PC-3 (cell line): ENCODE data around the gene MSX1. TPM values are rescaled to one million over a fixed set of nuclear protein-coding genes. Genes with fewer than 3 reads are reported as not detected.
A peak's percentile ranks its signal among the peaks of the same experiment; 100 is the strongest.

Experiments used
- ATAC-seq: fragments of 200-7000 bp; cut with Tn5 transposase; 2 replicates; pipeline ENCODE4 v1.9.1; 2020; ENCODE audit warnings: mild to moderate bottlenecking, moderate library complexity
- BruUV-seq: library from RNA; stranded (reverse); fragments of 400-500 nt; replicated peaks from 2 replicates; lab custom pipeline; 2021; lab: Mats Ljungman, UMichigan
- CTCF ChIA-PET: fragments of 300-600 bp; sonication (Branson Sonifier 250); formaldehyde crosslinking; loops from one replicate; lab custom pipeline; 2022; ENCODE audit warnings: antibody characterized with exemption; lab: Charles Lee
- POLR2A ChIA-PET: fragments of 300-600 bp; sonication (Branson Sonifier 250); formaldehyde crosslinking; loops from one replicate; lab custom pipeline; 2022; ENCODE audit warnings: antibody characterized with exemption; ENCODE audit not compliant: unreplicated experiment; lab: Charles Lee
- DNase-seq: peaks from one replicate; pipeline ENCODE4 v3.0.0-alpha.2; 2015
- H2AFZ ChIP-seq: fragments of 300-600 bp; sonication (generic); 2 replicates; pipeline ENCODE4 v1.6.0; 2016; ENCODE audit warnings: antibody characterized with exemption, low read length
- H3F3A ChIP-seq: fragments of 300-600 bp; sonication (generic); one replicate; pipeline ENCODE4 v1.6.0; 2017; ENCODE audit warnings: antibody characterized with exemption, low read length, control low read depth, mild to moderate bottlenecking; ENCODE audit not compliant: unreplicated experiment
- H3K27ac ChIP-seq: fragments of 300-600 bp; sonication (generic); 2 replicates; pipeline ENCODE4 v1.5.1; 2016; ENCODE audit warnings: mild to moderate bottlenecking, low read length
- H3K27me3 ChIP-seq: fragments of 300-600 bp; sonication (generic); 2 replicates; pipeline ENCODE4 v1.6.1; 2016; ENCODE audit warnings: low read length, mixed read lengths
- H3K36me3 ChIP-seq: fragments of 300-600 bp; sonication (generic); 2 replicates; pipeline ENCODE4 v1.6.1; 2016; ENCODE audit warnings: low read depth, mixed run types, low read length, mixed read lengths
- H3K4me1 ChIP-seq: fragments of 300-600 bp; sonication (generic); 2 replicates; pipeline ENCODE4 v1.5.1; 2016; ENCODE audit warnings: low read length; ENCODE audit not compliant: insufficient read depth
- H3K4me2 ChIP-seq: fragments of 300-600 bp; sonication (generic); 2 replicates; pipeline ENCODE4 v1.6.0; 2016; ENCODE audit warnings: low read length
- H3K4me3 ChIP-seq: fragments of 300-600 bp; sonication (generic); 2 replicates; pipeline ENCODE4 v1.5.1; 2016; ENCODE audit warnings: mild to moderate bottlenecking, low read length, mixed read lengths
- H3K79me2 ChIP-seq: fragments of 300-600 bp; sonication (generic); 2 replicates; pipeline ENCODE4 v1.6.1; 2017; ENCODE audit warnings: low read length, mixed read lengths
- H3K9ac ChIP-seq: fragments of 300-600 bp; sonication (generic); 2 replicates; pipeline ENCODE4 v1.6.0; 2016; ENCODE audit warnings: mild to moderate bottlenecking, low read length
- H3K9me2 ChIP-seq: fragments of 300-600 bp; sonication (generic); replicated peaks from 2 replicates; pipeline ENCODE4 v1.6.1; 2016; ENCODE audit warnings: mixed run types, low read length, mixed read lengths
- H3K9me3 ChIP-seq: fragments of 300-600 bp; sonication (generic); 2 replicates; pipeline ENCODE4 v1.6.1; 2016; ENCODE audit warnings: low read length, mixed read lengths
- H4K20me1 ChIP-seq: fragments of 300-600 bp; sonication (generic); 2 replicates; pipeline ENCODE4 v1.6.1; 2016; ENCODE audit warnings: low read length, mixed read lengths
- CTCF ChIP-seq: fragments of 300-600 bp; sonication (generic); conservative IDR thresholded peaks from 2 replicates; pipeline ENCODE4 v1.5.1; 2017; ENCODE audit warnings: antibody characterized with exemption, low read depth, mild to moderate bottlenecking, low read length
- EZH2 ChIP-seq: fragments of 300-600 bp; sonication (generic); IDR thresholded peaks from one replicate; pipeline ENCODE4 v1.6.1; 2017; ENCODE audit warnings: antibody characterized with exemption, mild to moderate bottlenecking, low read length; ENCODE audit not compliant: unreplicated experiment
- EZH2phosphoT487 ChIP-seq: fragments of 300-600 bp; sonication (generic); IDR thresholded peaks from 2 replicates; pipeline ENCODE4 v1.6.1; 2018; ENCODE audit warnings: mild to moderate bottlenecking, antibody characterized with exemption, low read length, borderline replicate concordance
- intact Hi-C: fragments of 100-400 bp; cut with micrococcal nuclease; formaldehyde crosslinking; loops from 2 replicates; pipeline ENCODE4 v1.9.0; 2023
- total RNA-seq: library from RNA; depleted of rRNA; stranded (reverse); fragments of >200 nt; gene quantifications from 2 replicates; pipeline ENCODE4 v1.2.3, GENCODE V29; 2014

Gene MSX1
- total RNA-seq, 1 experiment from 2014 or later: 7.5 TPM

GRCh38 chr4:4887426-4887825 is 28.0 kb downstream of the MSX1 start:
- ChIA-PET POLR2A (no interaction called here), CTCF (no interaction called here)
- Histone ChIP-seq H3F3A (no peaks in the 10 kb centered on the region), H3K9ac (no peak overlapping the region), H3K79me2 (no peaks in the 10 kb centered on the region), H3K27ac (no peak overlapping the region), H3K9me2 (no peaks in the 10 kb centered on the region), H3K4me3 (no peak overlapping the region), H4K20me1 (no peaks in the 10 kb centered on the region), H3K27me3 (peaks cover 28% of the 10 kb centered on the region), H2AFZ (no peak overlapping the region), H3K4me2 (no peak overlapping the region), H3K9me3 (no peaks in the 10 kb centered on the region), H3K4me1 (no peaks in the 10 kb centered on the region), H3K36me3 (no peaks in the 10 kb centered on the region)
- TF ChIP-seq EZH2 (no peak), EZH2phosphoT487 (no peak), CTCF (no peak)
- no peak for DNase-seq
- no TSS peak for BruUV-seq
- intact Hi-C loops: no loop called here
- no peak for ATAC-seq

GRCh38 chr4:4888695-4889094 is 29.2 kb downstream of the MSX1 start:
- ATAC-seq (no peak), DNase-seq (no peak)
- no peaks in the 10 kb centered on the region for H3K4me1 ChIP-seq
- no peaks in the 10 kb centered on the region for H3K79me2 ChIP-seq
- H3K36me3 ChIP-seq: no peaks in the 10 kb centered on the region
- no peaks in the 10 kb centered on the region for H3K9me2 ChIP-seq
- ChIA-PET CTCF (no interaction called here), POLR2A (no interaction called here)
- no peaks in the 10 kb centered on the region for H3K9me3 ChIP-seq
- no peaks in the 10 kb centered on the region for H3F3A ChIP-seq
- no peaks in the 10 kb centered on the region for H4K20me1 ChIP-seq
- H3K4me2 ChIP-seq: no peak overlapping the region
- H3K4me3 ChIP-seq: no peak overlapping the region
- H3K9ac ChIP-seq: no peak overlapping the region
- peaks cover 28% of the 10 kb centered on the region for H3K27me3 ChIP-seq
- TF ChIP-seq CTCF: peak; percentile 36; the same call in 1 of the 2 replicates
- no peak for TF ChIP-seq EZH2
- H2AFZ ChIP-seq: no peak overlapping the region
- H3K27ac ChIP-seq: no peak overlapping the region
- intact Hi-C loops: no loop called here
- no TSS peak for BruUV-seq

- H3K9me2 ChIP-seq: no peaks in the 10 kb centered on the region
- CTCF ChIA-PET: no interaction called here
- H3K36me3 ChIP-seq: no peaks in the 10 kb centered on the region
- H3K79me2 ChIP-seq: no peaks in the 10 kb centered on the region
- H3K9ac ChIP-seq: no peak overlapping the region
- H3K27me3 ChIP-seq: peaks cover 28% of the 10 kb centered on the region
- POLR2A ChIA-PET: no interaction called here
- BruUV-seq: no TSS peak
- no peak for DNase-seq
- no peaks in the 10 kb centered on the region for H4K20me1 ChIP-seq
- no peaks in the 10 kb centered on the region for H3K4me1 ChIP-seq
- H3K9me3 ChIP-seq: no peaks in the 10 kb centered on the region
- TF ChIP-seq EZH2 (no peak), EZH2phosphoT487 (no peak), CTCF (no peak)
- ATAC-seq: no peak
- no peaks in the 10 kb centered on the region for H3F3A ChIP-seq
- H3K27ac ChIP-seq: no peak overlapping the region
- H2AFZ ChIP-seq: no peak overlapping the region
- no peak overlapping the region for H3K4me2 ChIP-seq
- H3K4me3 ChIP-seq: no peak overlapping the region
- intact Hi-C loops: no loop called here
These were observed 30.3 kb downstream of the MSX1 start for GRCh38 chr4:4889781-4890180.
